Fibroblast of lung (primary cell): ENCODE data around the gene SLC24A3.

Source experiments
- CTCF ChIP-seq, 2 donors: IDR thresholded peaks in 1 of 2; conservative IDR thresholded peaks in 1 of 2; 1 replicate in 1 of 2; 2 replicates in 1 of 2; pipeline ENCODE4 v1.5.1; 2011 to 2012; ENCODE audit warnings: low read length in 2 of 2, control low read depth in 1 of 2, inconsistent platforms in 1 of 2, low read depth in 1 of 2, mild to moderate bottlenecking in 1 of 2
- EZH2 ChIP-seq: IDR thresholded peaks from 2 replicates; pipeline ENCODE4 v1.5.1; 2012; ENCODE audit warnings: low read length, control low read depth, mild to moderate bottlenecking; ENCODE audit errors: missing control alignments

- TF ChIP-seq CTCF (conservative IDR thresholded peaks at IDR 0.05 in 1 of 2, IDR thresholded peaks at IDR 0.05 in 1 of 2; ENCODE audit: low read depth in 1 of 2, low read length in 2 of 2) = no peak
- TF ChIP-seq EZH2 = no peak
These were observed 555.9 kb downstream of the SLC24A3 start for GRCh38 chr20:19768325-19768842.
